HG03095 (cell line): ENCODE results near the gene RBM23.
"Not testable (repeated sequence)": the region's sequence is repeated elsewhere in the genome, so short reads cannot be mapped to it uniquely, and the experiment has no call there.

ENCODE experiments used
- ATAC-seq: cut with Tn5 transposase; IDR thresholded peaks from one replicate; pipeline ENCODE4 v1.9.1; 2021; ENCODE audit warnings: moderate library complexity; ENCODE audit not compliant: unreplicated experiment

Gene RBM23

GRCh38 chr14:22866874-22867273 is 52.1 kb downstream of the RBM23 start:
- ATAC-seq: no peak

- ATAC-seq: no peak
These were observed 53.2 kb downstream of the RBM23 start for GRCh38 chr14:22865424-22866405.

GRCh38 chr14:22864979-22865378 is 54.0 kb downstream of the RBM23 start:
- no peak for ATAC-seq

- ATAC-seq: no peak
These were observed 57.3 kb downstream of the RBM23 start for GRCh38 chr14:22861651-22862050.

- not testable (repeated sequence) for ATAC-seq
These were observed 58.6 kb downstream of the RBM23 start for GRCh38 chr14:22860377-22860776.

- ATAC-seq: no peak
These were observed 62.5 kb downstream of the RBM23 start for GRCh38 chr14:22856428-22856827.

- no peak for ATAC-seq
These were observed 63.8 kb downstream of the RBM23 start for GRCh38 chr14:22854963-22855724.

GRCh38 chr14:22854296-22854695 is 64.7 kb downstream of the RBM23 start:
- ATAC-seq: not testable (repeated sequence)

- ATAC-seq: peak; percentile 65
These were observed 65.8 kb downstream of the RBM23 start for GRCh38 chr14:22852940-22853767.

GRCh38 chr14:22852599-22852939 is 66.4 kb downstream of the RBM23 start:
- ATAC-seq: no peak

- not testable (repeated sequence) for ATAC-seq
These were observed 66.8 kb downstream of the RBM23 start for GRCh38 chr14:22852178-22852577.

GRCh38 chr14:22850944-22851764 is 67.8 kb downstream of the RBM23 start:
- ATAC-seq: no peak

GRCh38 chr14:22849212-22849819 is 69.6 kb downstream of the RBM23 start:
- ATAC-seq: no peak

- ATAC-seq: no peak
These were observed 70.4 kb downstream of the RBM23 start for GRCh38 chr14:22848351-22849164.

GRCh38 chr14:22847661-22848341 is 71.1 kb downstream of the RBM23 start:
- ATAC-seq: no peak

- no peak for ATAC-seq
These were observed 72.1 kb downstream of the RBM23 start for GRCh38 chr14:22846811-22847307.

- no peak for ATAC-seq
These were observed 72.9 kb downstream of the RBM23 start for GRCh38 chr14:22845821-22846625.

- ATAC-seq: no peak
These were observed 73.9 kb downstream of the RBM23 start for GRCh38 chr14:22845103-22845394.
